IPS-NIHi7 (cell line): ENCODE results near the gene JADE1.

ENCODE experiments used
- DNase-seq: peaks from one replicate; pipeline ENCODE4 v3.0.0; 2012; ENCODE audit warnings: mixed read lengths; ENCODE audit errors: extremely low spot score

The JADE1 gene

GRCh38 chr4:128809477-128810330 is at the start of gene JADE1:
TSS of gene JADE1 (plus strand) at chr4:128809700. CDS start at chr4:128831759, 22,059 bp downstream.
- peak; percentile 86 for DNase-seq

DNA sequence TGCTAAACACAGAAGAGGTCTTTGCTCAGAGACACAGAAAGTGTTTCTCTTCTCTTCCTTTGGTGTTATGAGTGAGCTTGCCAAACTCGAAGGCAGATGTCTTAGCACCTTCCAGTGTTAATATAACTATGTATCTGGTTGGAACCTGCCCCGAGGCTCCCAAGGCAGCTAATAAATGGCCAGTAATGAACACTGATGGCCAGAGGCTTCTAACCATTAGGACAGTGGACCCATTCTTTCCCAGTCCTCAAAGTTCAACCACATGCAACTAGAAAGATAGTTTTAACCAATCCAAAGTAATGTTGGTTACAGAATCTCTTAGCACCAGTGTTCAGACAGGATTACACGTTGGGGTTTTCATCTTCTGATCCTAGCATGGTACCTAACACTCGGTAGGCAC is 42.7 kb upstream of the JADE1 start:
- DNase-seq, result no peak

GRCh38 chr4:128768373-128768996 is 41.0 kb upstream of the JADE1 start:
- peak; percentile 19 for DNase-seq

DNA sequence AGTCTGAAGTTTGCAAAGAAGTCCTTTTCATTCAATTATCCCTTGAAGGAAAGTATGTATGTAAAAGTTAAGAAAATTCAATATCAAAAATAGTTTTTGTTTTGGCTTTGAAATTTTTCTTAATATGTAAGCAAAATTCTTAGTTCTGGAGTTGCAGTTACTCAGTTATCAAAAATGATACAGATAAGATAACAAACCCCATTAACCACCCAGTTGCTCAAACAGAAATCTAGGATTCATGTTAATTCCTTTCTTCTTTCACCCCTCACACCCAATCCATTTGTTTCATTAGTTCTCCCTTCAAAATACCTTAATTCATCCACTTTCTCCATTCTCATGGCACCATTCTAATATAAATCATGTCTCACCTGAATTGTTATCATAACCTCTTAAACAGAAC is 40.5 kb upstream of the JADE1 start:
- DNase-seq, result no peak

- DNase-seq, result no peak
Observed at GRCh38 chr4:128770807-128771206, 38.7 kb upstream of the JADE1 start.

- DNase-seq, result no peak
Observed at GRCh38 chr4:128775477-128775876, 34.0 kb upstream of the JADE1 start.

- DNase-seq, result no peak
Observed at GRCh38 chr4:128775916-128776315, 33.6 kb upstream of the JADE1 start.

GRCh38 chr4:128776794-128777216 is 32.7 kb upstream of the JADE1 start:
- DNase-seq, result no peak

DNA sequence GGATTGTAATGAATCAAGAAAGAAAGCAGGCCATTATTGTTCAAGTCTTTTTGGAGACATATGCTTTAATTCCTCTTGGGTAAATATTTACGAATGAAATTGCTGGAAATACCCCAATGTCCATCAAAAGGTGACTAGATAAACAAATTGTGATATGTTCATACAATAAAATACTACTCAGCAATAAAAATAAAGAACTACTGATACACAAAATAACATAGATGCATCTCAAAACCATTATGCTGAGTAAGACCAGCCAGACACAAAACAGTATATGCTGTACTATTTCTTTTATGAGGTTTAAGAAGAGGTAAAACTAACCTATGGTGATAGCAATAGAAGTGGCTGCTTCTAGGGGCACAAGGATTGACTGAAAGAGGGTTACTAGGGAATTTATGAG is 28.8 kb upstream of the JADE1 start:
- no peak for DNase-seq

GRCh38 chr4:128782076-128782715 is 27.3 kb upstream of the JADE1 start:
- DNase-seq, result peak; percentile 61

GRCh38 chr4:128782875-128783614 is 26.5 kb upstream of the JADE1 start:
- no peak for DNase-seq

DNA sequence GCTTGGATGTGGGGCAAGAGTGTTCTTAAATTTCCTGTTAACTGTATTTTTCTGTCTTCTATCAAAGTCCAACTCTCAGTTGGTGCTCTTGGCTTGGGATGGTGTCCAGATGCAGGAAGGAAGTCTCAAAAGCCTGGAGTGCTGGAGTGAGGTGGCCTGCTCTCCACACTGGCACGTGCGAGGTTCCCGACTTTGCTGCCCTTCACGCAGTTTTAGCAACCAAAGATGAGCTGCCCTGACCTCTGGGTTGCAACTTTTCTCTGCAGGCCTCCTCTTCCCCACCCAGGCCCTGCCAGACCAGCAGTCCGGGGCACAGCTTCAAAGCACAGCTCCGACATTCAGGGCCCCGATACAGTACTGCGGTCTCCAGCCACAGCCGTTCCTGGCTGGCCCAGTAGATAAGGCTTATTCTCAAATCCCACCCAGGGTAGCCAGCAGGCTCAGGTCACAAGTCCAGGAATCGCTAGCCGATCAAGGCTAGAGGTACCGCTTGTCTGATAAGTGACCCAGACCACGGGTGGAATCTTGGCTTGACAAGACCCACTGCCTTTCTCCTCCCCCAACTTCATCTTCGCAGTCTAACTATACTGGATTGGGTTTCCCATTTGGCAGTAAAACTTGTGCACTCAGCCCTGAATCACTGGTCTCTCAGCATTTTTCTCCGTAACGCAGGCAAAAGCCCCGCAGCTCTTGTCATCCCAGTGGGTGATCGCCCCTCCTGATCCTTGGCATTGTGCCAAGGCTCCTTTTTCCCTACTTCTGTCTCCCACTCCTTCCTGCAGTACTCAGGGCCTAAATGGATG is 21.8 kb upstream of the JADE1 start:
- no peak for DNase-seq

GRCh38 chr4:128793859-128794672 is 15.4 kb upstream of the JADE1 start:
- no peak for DNase-seq

- DNase-seq, result no peak
Observed at GRCh38 chr4:128796934-128797333, 12.6 kb upstream of the JADE1 start.

- DNase-seq, result no peak
Observed at GRCh38 chr4:128800284-128800683, 9.2 kb upstream of the JADE1 start.

GRCh38 chr4:128800701-128801284 is 8.7 kb upstream of the JADE1 start:
- no peak for DNase-seq

GRCh38 chr4:128802680-128803628 is 6.5 kb upstream of the JADE1 start:
- DNase-seq, result peak; percentile 64

- DNase-seq, result no peak
Observed at GRCh38 chr4:128803783-128804182, 5.7 kb upstream of the JADE1 start.
